GM21360 (cell line): ENCODE results near the gene TSHZ1.
A peak's percentile ranks its signal among the peaks of the same experiment; 100 is the strongest.

ENCODE experiments used
- ATAC-seq: cut with Tn5 transposase; IDR thresholded peaks from one replicate; pipeline ENCODE4 v1.9.1; 2021; ENCODE audit warnings: mild to moderate bottlenecking, moderate library complexity; ENCODE audit not compliant: unreplicated experiment

The TSHZ1 gene

DNA sequence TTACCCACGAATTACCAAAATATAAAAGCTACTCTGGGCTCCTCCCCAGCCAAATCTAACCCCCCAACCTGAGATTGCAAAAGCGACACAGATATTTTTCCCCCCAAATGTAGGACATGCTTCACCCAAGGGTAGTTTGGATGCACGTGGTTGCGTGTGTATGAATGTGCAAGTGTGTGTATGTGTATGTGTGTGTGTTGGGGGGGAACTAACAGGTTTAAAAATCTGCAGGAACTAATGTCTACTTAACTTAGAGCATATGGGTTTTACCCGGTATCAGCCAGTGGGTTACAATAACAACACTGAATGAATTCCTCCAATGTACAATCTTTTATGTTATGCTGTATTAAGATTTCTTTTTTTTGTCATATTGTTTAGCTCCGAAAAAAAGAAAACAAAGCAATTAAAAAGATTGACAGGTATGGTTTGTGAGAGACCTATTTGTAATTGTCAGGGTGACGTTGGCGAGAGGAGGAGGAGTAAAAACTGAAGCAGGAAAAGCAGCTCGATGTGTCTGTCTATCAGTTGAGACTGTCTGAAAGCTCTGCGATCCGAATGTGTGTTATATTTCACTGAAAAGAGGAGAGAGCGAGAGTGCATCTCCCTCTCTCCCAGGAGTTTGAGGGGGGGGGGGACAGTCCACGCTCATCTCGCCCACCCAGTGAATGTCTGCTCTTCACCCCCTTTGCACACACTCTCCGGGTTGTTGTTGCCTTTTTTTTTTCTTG lies at the start of gene TSHZ1:
TSHZ1 (plus strand) TSS at position 524 of the 728 bp plus-strand sequence. CDS start 1,080 bp downstream, outside the sequence.
- peak; percentile 33 for ATAC-seq

DNA sequence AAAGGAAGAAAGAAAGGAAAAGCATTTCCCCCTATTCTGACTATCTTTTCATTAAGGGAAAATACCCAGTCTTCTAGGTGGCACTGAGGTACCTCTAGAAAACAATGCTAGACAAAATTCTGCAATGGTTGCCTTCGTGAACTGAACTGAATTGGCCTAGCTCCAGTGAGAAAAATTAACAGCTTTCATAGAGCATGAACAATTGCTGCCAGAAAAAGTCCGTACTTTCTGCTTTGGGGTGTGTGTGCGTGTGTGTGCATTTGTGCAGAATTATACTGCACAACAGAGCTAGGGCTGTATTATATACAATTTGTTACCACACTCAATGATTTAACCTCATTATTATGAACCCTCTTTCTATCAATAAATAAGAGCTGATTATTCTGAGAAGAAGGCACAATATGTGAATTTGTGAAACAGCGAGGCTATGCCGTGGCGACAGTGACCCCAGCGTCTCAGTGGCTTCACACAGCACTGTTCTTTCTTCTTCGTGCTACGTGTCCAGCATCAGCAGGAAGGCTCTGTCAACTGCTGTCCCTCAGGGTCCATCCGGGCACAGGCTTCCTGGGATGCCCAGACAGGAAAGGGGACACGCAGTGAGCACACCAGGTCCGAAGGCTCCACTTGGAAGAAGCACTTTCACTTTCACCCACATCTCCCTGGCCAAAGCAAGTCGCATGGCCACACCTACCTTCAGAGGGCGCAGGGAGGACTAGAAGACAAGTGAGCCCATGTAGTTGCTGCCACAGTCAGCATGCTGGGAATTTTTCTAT lies 49.2 kb upstream of the TSHZ1 start:
- ATAC-seq: peak; percentile 74

DNA sequence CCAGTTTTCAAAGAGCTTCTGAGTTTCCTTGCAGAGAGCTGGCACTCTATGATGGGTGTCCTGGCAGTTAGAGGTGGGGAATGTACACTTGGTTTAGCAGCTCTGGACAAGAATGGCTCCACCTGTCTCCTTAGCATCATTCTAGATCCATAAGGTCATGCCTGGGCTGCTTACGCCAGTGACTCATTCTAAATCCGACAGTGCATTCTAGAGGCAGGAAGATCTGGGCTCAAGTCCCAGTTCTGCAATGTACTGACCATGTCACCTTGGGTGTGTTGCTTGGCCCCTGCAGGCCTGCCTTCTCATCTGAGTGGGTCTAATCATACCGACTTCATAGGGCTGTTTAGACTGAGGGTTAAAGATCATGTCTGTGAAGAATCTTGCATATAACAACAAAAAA lies 48.1 kb upstream of the TSHZ1 start:
- ATAC-seq: no peak

GRCh38 chr18:75162978-75163377 lies 47.6 kb upstream of the TSHZ1 start:
- no peak for ATAC-seq

GRCh38 chr18:75163736-75164135 lies 46.9 kb upstream of the TSHZ1 start:
- no peak for ATAC-seq

- ATAC-seq: no peak
Measured at GRCh38 chr18:75164479-75164878, 46.1 kb upstream of the TSHZ1 start.

GRCh38 chr18:75165926-75166325 lies 44.7 kb upstream of the TSHZ1 start:
- ATAC-seq: no peak

- no peak for ATAC-seq
Measured at GRCh38 chr18:75167137-75167536, 43.5 kb upstream of the TSHZ1 start.

- no peak for ATAC-seq
Measured at GRCh38 chr18:75167759-75168618, 42.6 kb upstream of the TSHZ1 start.

GRCh38 chr18:75168619-75169018 lies 42.0 kb upstream of the TSHZ1 start:
- no peak for ATAC-seq

DNA sequence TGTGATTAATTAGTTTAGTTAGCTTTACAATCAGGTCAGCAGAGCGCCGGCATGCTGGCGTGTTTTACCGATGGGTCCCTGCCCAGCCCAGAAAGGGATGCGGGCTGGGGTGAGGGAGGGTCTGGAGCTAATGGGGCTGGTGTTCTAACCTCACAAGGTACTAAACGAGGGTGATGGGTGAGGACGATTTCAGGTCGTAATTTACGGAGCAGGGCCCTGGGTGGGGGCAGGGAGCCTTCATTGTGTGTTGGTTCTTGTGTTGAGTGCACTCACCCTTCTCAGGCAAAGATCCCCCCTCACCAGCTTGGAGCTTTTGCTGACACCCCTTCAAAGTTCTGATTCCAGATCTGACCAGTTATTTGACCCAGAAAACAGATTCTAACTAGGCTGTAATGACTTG lies 41.2 kb upstream of the TSHZ1 start:
- no peak for ATAC-seq

GRCh38 chr18:75170022-75170789 lies 40.4 kb upstream of the TSHZ1 start:
- ATAC-seq: no peak

GRCh38 chr18:75170916-75171315 lies 39.7 kb upstream of the TSHZ1 start:
- no peak for ATAC-seq

DNA sequence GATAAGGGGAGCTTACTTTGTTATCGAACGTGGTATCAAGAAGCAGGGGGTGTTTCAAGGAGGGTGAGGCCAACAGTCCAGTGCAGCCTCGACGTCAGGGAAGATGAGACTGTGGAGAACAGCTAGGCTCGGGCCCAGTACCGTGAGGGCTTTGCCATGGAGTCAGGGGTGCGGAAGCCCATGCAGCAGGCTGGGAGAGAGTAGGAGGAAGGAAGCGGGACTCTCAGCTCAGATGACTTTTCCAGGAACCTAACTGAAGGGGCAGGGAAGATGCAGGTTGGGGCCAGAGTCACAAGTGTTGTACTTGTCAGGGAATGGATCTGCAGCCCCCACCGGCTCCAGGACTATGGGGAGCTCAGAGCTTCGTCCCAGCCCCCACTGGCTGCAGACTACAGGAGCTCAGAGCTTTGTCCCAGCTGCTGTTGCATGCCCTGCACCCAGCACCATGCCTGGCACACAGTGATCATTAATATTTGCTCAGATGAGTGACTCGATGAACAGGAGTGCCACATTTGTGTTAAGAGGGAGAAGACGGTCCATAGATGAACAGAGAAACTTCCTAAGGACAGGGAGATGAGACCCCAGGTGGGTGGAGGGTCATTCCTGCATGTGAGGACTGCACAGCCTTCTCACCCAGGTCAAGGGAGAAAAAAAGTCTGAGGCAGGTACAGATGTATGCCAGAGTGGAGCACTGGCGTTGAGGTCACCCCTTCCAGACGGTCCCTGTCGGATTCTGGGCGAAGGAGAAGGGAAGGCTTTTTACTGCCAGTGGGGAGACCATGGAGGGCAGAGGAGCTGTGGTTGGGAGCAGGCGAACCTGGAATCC lies 38.1 kb upstream of the TSHZ1 start:
- ATAC-seq: peak; percentile 23

DNA sequence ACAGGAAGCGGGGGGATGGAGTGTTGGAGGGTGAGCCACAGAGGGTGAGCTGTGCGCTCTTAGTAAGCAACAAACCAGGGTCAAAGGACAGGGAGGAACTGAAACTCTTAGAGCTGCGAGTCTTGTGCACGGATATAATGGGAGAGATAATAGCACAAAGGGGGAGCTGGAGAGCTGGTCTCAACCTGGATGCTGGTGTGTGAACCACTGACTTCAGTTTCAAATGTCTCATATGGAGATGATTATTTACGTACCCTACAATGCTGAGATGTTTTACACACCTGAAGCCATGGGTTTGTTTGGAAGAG lies 37.5 kb upstream of the TSHZ1 start:
- ATAC-seq: peak; percentile 99

DNA sequence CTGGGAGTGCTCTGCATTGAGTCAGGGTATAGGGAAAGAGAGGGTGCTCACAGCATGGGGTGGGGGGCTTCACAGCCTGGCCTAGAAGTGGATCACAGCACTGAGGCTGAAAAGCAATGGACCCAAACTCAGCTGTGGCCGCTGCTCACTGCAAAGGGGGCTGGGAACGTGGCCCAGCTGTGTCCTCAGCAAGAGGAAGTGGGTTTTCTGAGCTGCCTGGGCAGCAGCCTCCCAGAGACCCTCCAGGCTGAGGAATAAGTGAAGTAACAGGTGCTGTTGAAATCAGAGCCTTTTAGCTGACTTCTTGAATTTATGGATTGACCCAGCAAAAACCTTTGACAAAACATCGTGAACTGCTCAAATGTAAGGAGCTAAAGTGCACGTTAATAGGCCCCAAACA lies 36.9 kb upstream of the TSHZ1 start:
- no peak for ATAC-seq

GRCh38 chr18:75176849-75177248 lies 33.7 kb upstream of the TSHZ1 start:
- ATAC-seq: no peak

DNA sequence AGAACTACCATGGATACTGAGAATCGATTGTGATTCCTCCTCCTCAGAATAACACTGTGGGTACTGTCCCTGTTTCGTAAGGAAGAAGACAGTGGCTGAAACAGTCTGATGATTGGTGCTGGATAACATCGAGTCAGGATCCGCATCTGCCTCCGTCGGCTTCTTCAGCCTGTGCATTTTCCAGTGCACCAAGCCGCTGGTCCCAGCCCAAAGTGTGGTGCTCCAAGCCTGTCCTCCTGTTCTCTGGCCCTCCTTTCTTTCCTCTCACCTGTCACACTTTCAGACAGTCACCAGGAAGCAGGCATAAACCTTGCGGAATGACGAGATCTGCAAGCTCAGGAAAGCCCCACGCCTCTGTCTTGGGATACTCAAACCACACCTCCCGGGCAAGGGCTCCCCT lies 32.2 kb upstream of the TSHZ1 start:
- no peak for ATAC-seq

DNA sequence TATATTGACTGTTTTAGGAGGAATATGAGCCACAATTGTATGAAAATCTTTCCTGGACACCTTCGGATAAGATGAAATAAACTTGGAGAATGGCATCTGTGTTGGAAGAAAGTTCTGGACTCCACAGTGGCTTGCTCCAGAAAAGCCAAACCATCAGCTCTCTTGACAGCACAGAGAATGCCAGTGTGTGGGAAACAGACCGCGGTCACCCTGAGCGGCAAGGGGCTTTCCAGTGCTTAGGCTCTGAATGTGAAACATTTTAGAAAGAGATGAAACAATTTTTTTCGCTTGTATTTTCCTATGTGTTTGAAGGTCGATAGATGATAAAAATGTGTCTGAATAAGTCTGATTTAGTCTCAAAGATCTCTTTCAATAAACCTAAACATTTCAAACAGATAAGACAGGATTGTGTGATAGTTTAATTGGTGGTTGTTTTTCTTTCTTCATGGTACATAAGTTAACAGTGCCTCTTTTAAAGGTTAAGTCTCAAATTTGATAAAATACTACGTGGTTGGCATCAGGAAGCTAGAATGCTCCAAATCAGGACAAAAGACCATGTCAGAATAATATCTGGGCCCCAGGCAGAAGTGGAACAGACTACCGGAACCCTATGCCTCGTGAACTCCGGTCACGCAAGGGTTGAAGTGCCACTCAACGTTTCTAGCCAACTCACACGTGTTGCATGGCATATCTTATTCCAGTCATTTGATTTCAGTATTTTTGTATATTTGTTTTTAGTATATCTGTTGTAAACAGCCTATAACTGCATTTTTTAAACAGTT lies 30.6 kb upstream of the TSHZ1 start:
- ATAC-seq: no peak
